Measurements from ENCODE around the gene CRAMP1.

- TF ChIP-seq POLR2A (IDR thresholded peaks at IDR 0.05): no peak
- TF ChIP-seq, protein P1, sequence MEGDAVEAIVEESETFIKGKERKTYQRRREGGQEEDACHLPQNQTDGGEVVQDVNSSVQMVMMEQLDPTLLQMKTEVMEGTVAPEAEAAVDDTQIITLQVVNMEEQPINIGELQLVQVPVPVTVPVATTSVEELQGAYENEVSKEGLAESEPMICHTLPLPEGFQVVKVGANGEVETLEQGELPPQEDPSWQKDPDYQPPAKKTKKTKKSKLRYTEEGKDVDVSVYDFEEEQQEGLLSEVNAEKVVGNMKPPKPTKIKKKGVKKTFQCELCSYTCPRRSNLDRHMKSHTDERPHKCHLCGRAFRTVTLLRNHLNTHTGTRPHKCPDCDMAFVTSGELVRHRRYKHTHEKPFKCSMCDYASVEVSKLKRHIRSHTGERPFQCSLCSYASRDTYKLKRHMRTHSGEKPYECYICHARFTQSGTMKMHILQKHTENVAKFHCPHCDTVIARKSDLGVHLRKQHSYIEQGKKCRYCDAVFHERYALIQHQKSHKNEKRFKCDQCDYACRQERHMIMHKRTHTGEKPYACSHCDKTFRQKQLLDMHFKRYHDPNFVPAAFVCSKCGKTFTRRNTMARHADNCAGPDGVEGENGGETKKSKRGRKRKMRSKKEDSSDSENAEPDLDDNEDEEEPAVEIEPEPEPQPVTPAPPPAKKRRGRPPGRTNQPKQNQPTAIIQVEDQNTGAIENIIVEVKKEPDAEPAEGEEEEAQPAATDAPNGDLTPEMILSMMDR (IDR thresholded peaks at IDR 0.05): no peak
- no peak for TF ChIP-seq POLR2AphosphoS5 (IDR thresholded peaks at IDR 0.05)
- no peak for TF ChIP-seq EP300 (IDR thresholded peaks at IDR 0.05)
These were observed 76.8 kb downstream of the CRAMP1 start for GRCh38 chr16:1688807-1689560.

All from gastroesophageal sphincter (tissue), 3 donors.